ENCODE results near the gene PMS2. TPM values are rescaled to one million over a fixed set of nuclear protein-coding genes. Genes with fewer than 3 reads are reported as not detected.
"Not testable (repeated sequence)": the region's sequence is repeated elsewhere in the genome, so short reads cannot be mapped to it uniquely, and the experiment has no call there.

Gene PMS2
- total RNA-seq, 2 donors from 2014 or later, result 9.3 to 12.6 TPM

DNA sequence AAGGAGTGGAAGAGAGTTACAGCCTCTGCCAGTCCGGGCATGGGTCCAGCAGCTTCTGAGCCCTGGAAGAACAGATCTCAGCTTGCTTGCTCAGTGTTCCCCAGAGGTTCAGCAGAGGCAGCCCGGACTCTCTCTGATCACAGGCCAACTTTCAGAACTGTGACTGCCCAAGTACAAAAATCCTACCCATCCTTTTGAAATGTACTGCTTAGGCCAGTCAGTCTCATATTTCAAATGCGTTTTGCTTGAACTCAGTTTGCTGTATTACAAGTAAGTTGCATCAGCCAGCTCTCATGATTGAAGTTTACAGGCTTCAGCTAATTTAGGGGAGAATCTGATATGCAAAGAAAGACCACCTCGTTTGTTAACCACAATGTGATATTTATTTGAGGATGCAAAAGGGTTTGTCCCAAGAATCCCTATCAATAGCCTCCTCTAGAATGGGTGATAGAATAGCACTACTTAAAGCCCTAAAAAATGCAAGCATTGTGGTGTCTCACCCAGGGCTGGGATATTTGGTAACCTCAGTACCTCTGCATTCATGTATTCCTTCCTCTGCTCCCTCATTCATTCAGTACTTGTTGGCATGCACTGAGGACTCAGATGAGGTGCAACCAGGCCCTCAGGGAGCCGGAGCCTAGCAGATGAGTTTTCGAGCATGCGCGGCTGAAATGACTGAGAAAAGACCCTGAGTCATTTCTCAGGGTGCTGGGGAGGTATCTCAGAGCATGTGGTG lies 7.2 kb upstream of the PMS2 start:
- TF ChIP-seq CTCF (IDR thresholded peaks at IDR 0.05) (no peak), POLR2AphosphoS5 (IDR thresholded peaks at IDR 0.05) (peak; percentile 53)
- H3K9me3 ChIP-seq, result no peaks in the 10 kb centered on the region
- no peaks in the 10 kb centered on the region for H3K36me3 ChIP-seq
- intact Hi-C loops (cut with DNase I), result no loop called here
- peak; percentile 84 for DNase-seq (ENCODE audit: low spot score)
- 49% methylated on average over 8 of the region's 8 CpGs for WGBS
- no peak overlapping the region for H3K4me3 ChIP-seq
- peak overlapping the region; percentile 56 to 61 for H3K27ac ChIP-seq
- peaks cover 11% of the 10 kb centered on the region for H3K4me1 ChIP-seq (replicated peaks)
- H3K27me3 ChIP-seq (replicated peaks; ENCODE audit: insufficient read depth), result no peaks in the 10 kb centered on the region

GRCh38 chr7:6012355-6013104 lies 3.7 kb upstream of the PMS2 start:
- H3K27ac ChIP-seq, result no peak overlapping the region
- H3K36me3 ChIP-seq, result no peaks in the 10 kb centered on the region
- no peak for TF ChIP-seq POLR2AphosphoS5 (IDR thresholded peaks at IDR 0.05)
- no peak for TF ChIP-seq POLR2A (IDR thresholded peaks at IDR 0.05)
- H3K9me3 ChIP-seq, result no peaks in the 10 kb centered on the region
- H3K4me3 ChIP-seq, result no peak overlapping the region
- WGBS, result 79% methylated on average over 14 of the region's 14 CpGs
- no peaks in the 10 kb centered on the region for H3K27me3 ChIP-seq (replicated peaks; ENCODE audit: insufficient read depth)
- intact Hi-C loops (cut with DNase I), result no loop called here
- H3K4me1 ChIP-seq (replicated peaks), result peaks cover 4% of the 10 kb centered on the region
- DNase-seq (ENCODE audit: low spot score), result no peak

- TF ChIP-seq POLR2AphosphoS5 (IDR thresholded peaks at IDR 0.05), result no peak
- no peak for TF ChIP-seq CTCF (IDR thresholded peaks at IDR 0.05)
- TF ChIP-seq POLR2A (IDR thresholded peaks at IDR 0.05), result no peak
- WGBS, result 42% methylated on average over 2 of the region's 2 CpGs
- intact Hi-C loops (cut with DNase I), result no loop called here
- Histone ChIP-seq H3K27me3 (replicated peaks; ENCODE audit: insufficient read depth) (no peaks in the 10 kb centered on the region), H3K36me3 (no peaks in the 10 kb centered on the region), H3K27ac (no peak overlapping the region), H3K4me3 (no peak overlapping the region), H3K9me3 (no peaks in the 10 kb centered on the region), H3K4me1 (replicated peaks) (peaks cover 4% of the 10 kb centered on the region)
- no peak for DNase-seq (ENCODE audit: low spot score)
Observed at GRCh38 chr7:6011541-6011940, 2.7 kb upstream of the PMS2 start.

GRCh38 chr7:6010370-6010769 lies 1.5 kb upstream of the PMS2 start:
- H3K4me1 ChIP-seq (replicated peaks); DNase-seq (ENCODE audit: low spot score); H3K36me3 ChIP-seq; intact Hi-C loops (cut with DNase I); H3K27me3 ChIP-seq (replicated peaks; ENCODE audit: insufficient read depth); H3K4me3 ChIP-seq; H3K9me3 ChIP-seq; H3K27ac ChIP-seq: not testable (repeated sequence)
- WGBS, result 95% methylated on average over 8 of the region's 8 CpGs

GRCh38 chr7:6007835-6008590 lies 836 bp downstream of the PMS2 start:
- intact Hi-C loops (cut with DNase I); H3K27me3 ChIP-seq (replicated peaks; ENCODE audit: insufficient read depth); H3K4me1 ChIP-seq (replicated peaks); DNase-seq (ENCODE audit: low spot score); H3K36me3 ChIP-seq; H3K9me3 ChIP-seq: not testable (repeated sequence)
- WGBS, result 44% methylated on average over 27 of the region's 27 CpGs
- Histone ChIP-seq H3K27ac (peak overlapping the region in 1 of 2 donors; percentile 88), H3K4me3 (peak overlapping the region; percentile 53 to 67)

GRCh38 chr7:6007386-6007785 lies 1.5 kb downstream of the PMS2 start:
- H3K36me3 ChIP-seq, result no peaks in the 10 kb centered on the region
- no peaks in the 10 kb centered on the region for H3K27me3 ChIP-seq (replicated peaks; ENCODE audit: insufficient read depth)
- H3K9me3 ChIP-seq, result no peaks in the 10 kb centered on the region
- WGBS, result 79% methylated on average over 4 of the region's 4 CpGs
- intact Hi-C loops (cut with DNase I), result no loop called here
- no peak overlapping the region for H3K4me3 ChIP-seq
- H3K27ac ChIP-seq, result no peak overlapping the region
- no peaks in the 10 kb centered on the region for H3K4me1 ChIP-seq (replicated peaks)
- no peak for TF ChIP-seq POLR2A (IDR thresholded peaks at IDR 0.05)
- TF ChIP-seq CTCF (IDR thresholded peaks at IDR 0.05), result no peak
- TF ChIP-seq POLR2AphosphoS5 (IDR thresholded peaks at IDR 0.05), result no peak
- DNase-seq (ENCODE audit: low spot score), result no peak

Measured in prostate gland (tissue), 2 donors.